ENCODE data around the gene CRABP1.

DNA sequence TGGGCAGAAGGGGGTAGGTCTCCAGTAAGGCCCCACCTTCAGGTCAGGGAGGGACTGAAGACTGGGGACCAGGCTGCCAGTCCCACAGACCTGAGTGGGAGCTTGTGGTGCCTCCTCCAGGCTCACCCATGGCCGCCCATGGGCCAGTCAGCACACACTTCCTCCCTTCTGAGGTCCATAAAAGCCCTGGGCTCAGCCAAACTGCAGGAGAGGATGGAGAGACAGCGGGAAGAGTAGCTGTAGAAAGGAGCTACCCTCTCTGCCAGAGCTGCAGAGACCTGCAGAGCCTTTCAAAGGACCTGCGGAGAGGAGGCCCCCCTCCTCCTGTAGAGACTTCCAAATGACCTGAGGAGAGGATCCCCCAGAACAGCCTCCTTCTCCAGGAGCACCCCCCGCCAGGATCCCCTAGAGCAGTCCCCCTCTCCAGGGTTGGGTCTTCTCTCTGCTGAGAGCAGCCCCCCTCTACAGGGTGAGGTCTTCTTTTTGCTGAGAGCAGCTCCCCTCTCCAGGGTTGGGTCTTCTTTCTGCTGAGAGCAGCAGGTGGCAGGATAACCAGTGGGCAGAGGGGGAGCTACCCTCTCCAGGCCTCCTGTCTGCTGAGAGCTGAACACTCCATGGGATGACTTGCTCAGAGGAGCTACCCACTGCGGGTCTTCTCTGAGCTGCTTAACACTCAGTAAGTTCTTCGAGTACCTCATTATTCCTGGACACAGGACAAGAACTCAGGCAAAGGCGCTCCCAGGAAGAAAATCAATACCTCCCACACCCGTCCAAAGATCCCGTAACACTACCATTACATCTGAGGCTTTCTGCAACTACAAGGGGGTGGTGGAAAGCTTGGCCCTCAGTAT is 35.7 kb upstream of the CRABP1 start:
- TF ChIP-seq, protein P1, sequence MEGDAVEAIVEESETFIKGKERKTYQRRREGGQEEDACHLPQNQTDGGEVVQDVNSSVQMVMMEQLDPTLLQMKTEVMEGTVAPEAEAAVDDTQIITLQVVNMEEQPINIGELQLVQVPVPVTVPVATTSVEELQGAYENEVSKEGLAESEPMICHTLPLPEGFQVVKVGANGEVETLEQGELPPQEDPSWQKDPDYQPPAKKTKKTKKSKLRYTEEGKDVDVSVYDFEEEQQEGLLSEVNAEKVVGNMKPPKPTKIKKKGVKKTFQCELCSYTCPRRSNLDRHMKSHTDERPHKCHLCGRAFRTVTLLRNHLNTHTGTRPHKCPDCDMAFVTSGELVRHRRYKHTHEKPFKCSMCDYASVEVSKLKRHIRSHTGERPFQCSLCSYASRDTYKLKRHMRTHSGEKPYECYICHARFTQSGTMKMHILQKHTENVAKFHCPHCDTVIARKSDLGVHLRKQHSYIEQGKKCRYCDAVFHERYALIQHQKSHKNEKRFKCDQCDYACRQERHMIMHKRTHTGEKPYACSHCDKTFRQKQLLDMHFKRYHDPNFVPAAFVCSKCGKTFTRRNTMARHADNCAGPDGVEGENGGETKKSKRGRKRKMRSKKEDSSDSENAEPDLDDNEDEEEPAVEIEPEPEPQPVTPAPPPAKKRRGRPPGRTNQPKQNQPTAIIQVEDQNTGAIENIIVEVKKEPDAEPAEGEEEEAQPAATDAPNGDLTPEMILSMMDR (conservative IDR thresholded peaks at IDR 0.05; ENCODE audit: low read length) = no peak
- TF ChIP-seq EZH2phosphoT487 (IDR thresholded peaks at IDR 0.05; ENCODE audit: borderline replicate concordance, low read depth, low read length) = no peak

Measured in OCI-LY7 (cell line).